ENCODE data around the gene SNX13.

The SNX13 gene

DNA sequence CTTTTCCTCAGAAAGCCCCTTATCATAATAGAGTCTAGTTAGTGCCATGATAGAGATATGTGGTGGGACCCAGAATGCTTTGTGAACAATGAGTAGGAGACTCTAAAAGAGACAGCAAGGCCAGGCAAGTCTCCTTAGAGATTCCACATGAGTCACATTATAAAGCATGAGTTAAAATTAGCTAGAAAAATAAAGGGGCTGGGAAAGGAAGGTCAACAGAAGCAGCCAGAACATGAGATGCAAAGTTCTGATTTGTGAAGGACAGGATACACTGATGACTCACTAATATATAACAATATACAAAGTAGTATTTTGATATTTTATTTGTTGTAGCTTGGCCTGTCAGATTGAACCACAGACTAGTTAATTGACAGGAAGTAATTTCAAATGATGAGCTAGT lies 25.3 kb upstream of the SNX13 start:
- TF ChIP-seq, protein P1, sequence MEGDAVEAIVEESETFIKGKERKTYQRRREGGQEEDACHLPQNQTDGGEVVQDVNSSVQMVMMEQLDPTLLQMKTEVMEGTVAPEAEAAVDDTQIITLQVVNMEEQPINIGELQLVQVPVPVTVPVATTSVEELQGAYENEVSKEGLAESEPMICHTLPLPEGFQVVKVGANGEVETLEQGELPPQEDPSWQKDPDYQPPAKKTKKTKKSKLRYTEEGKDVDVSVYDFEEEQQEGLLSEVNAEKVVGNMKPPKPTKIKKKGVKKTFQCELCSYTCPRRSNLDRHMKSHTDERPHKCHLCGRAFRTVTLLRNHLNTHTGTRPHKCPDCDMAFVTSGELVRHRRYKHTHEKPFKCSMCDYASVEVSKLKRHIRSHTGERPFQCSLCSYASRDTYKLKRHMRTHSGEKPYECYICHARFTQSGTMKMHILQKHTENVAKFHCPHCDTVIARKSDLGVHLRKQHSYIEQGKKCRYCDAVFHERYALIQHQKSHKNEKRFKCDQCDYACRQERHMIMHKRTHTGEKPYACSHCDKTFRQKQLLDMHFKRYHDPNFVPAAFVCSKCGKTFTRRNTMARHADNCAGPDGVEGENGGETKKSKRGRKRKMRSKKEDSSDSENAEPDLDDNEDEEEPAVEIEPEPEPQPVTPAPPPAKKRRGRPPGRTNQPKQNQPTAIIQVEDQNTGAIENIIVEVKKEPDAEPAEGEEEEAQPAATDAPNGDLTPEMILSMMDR (conservative IDR thresholded peaks at IDR 0.05; ENCODE audit: low read depth, low read length), result no peak
- DNase-seq (ENCODE audit: low read depth), result peak; percentile 69
- no peak overlapping the region for H3K4me3 ChIP-seq (ENCODE audit: low read depth, low read length)

DNA sequence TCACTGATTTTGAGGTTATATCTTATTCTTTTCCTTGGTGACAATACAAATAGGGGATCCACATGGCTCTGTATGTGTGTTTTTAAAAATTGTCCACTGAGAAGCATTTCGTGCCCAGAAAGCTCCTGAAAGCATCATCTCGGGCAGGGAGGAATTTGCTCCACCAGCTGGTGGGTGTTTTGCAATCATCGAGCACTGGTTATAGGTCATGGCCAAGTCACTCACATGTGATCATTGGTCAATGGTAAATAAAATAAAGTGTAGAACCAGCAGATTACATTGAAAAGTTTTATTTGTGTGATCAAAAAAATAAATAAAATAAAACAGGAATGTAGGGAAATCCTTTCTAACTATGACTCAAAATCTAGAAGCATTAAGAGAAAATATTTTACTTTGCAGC lies 23.0 kb upstream of the SNX13 start:
- TF ChIP-seq, protein P1 (conservative IDR thresholded peaks at IDR 0.05; ENCODE audit: low read depth, low read length), result no peak
- peak; percentile 52 for DNase-seq (ENCODE audit: low read depth)
- H3K4me3 ChIP-seq (ENCODE audit: low read depth, low read length), result no peak overlapping the region

DNA sequence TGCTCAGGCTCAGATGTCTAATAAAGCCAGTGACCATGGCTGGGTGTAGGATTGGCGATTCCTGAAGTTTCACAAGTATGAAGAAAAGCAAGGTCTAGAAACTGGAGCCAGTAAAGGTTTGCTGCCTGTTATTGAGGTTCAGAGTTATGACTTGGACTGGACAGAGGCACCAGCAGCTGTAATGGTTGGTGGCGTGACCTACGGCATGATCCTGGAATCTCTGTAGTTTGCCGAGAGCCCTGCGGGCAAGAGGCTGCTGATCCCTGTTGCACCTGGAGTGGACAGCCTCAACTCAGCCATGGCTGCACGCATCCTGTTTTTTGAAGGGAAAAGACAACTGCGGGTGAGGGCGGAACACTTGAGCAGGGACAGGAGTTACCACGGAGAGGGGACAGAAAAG lies 22.4 kb upstream of the SNX13 start:
- no peak for DNase-seq (ENCODE audit: low read depth)
- TF ChIP-seq, protein P1 (conservative IDR thresholded peaks at IDR 0.05; ENCODE audit: low read depth, low read length), result no peak
- H3K4me3 ChIP-seq (ENCODE audit: low read depth, low read length), result no peak overlapping the region

DNA sequence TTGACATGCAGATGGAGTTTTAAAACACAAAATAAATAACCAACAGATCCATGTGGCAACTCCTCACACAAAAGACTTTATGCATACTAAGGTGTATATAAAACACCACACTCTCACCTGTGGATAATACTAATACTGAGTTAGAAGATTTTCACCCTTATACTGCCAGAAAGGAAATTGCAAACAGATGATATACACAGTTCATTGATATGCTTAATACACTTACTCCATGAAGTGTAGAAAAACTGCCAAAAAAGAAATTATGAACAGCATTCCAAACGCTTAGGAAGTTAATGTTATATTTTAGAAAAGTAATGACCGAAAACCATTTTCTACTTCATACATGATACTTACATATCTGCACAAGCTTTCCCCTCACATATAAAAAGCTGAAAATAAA lies 17.6 kb upstream of the SNX13 start:
- H3K4me3 ChIP-seq (ENCODE audit: low read depth, low read length), result no peak overlapping the region
- TF ChIP-seq, protein P1 (conservative IDR thresholded peaks at IDR 0.05; ENCODE audit: low read depth, low read length), result no peak
- DNase-seq (ENCODE audit: low read depth), result no peak

DNA sequence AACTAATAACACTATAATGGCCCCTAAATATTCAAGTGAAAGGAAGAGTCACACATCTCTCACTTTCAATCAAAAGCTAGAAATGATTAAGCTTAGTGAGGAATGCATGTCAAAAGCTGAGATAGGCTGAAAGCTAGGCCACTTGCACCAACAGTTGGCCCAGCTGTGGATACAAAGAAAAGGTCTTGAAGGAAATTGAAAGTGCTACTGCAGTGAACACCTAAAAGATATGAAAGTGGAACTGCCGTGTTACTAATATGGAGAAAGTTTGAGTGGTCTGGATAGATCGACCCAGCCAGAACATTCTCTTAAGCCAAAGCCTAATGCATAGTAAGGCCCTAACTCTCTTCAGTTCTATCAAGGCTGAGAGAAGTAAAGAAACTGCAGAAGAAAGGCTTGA lies 12.1 kb upstream of the SNX13 start:
- no peak for DNase-seq (ENCODE audit: low read depth)
- TF ChIP-seq, protein P1 (conservative IDR thresholded peaks at IDR 0.05; ENCODE audit: low read depth, low read length), result no peak
- no peak overlapping the region for H3K4me3 ChIP-seq (ENCODE audit: low read depth, low read length)

DNA sequence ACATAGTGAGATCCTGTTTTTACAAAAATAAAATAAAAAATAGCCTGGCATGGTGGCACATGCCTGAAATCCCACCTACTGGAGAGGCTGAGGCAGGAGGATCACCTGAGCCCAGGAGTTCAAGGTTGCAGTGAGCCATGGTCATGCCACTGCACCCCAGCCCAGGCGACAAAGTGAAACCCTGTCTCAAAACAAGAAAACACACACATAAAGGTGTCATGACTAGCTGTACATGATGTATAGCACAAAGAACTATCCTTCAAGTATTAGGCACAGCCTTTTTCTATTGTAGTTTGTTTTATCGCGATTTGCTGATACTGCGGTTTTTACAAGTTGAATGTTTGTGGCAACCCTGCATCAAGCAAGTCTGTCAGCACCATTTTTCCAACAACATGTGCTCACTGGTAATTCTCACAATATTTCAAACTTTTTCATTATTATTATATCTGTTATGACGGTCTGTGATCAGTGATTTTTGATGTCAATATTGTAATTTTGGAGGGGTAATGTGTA lies 11.5 kb upstream of the SNX13 start:
- no peak overlapping the region for H3K4me3 ChIP-seq (ENCODE audit: low read depth, low read length)
- no peak for DNase-seq (ENCODE audit: low read depth)

More for the DNA sequence above, 11.5 kb upstream of the SNX13 start:
- TF ChIP-seq, protein P1 (conservative IDR thresholded peaks at IDR 0.05; ENCODE audit: low read depth, low read length), result no peak

All from choroid plexus epithelial cell (primary cell).